Body of pancreas (tissue), 4 donors: ENCODE data around the gene KCNIP4.

Experiments used
- CTCF ChIP-seq, 7 experiments: fragments of 450-650 bp in 4 of 7; fragments of 200-600 bp in 3 of 7; sonication (generic) in 3 of 7; IDR thresholded peaks; one replicate each; pipeline ENCODE4 v1.5.1; 2016 to 2019; ENCODE audit warnings: antibody characterized with exemption in 7 of 7
- POLR2A ChIP-seq, 3 donors: fragments of 450-650 bp; IDR thresholded peaks; one replicate each; pipeline ENCODE4 v1.6.1; 2016; ENCODE audit warnings: antibody characterized with exemption in 3 of 3, mild to moderate bottlenecking in 2 of 3

GRCh38 chr4:21413807-21414370 lies 534.7 kb downstream of the KCNIP4 start:
- TF ChIP-seq CTCF (IDR thresholded peaks at IDR 0.05) (no peak), POLR2A (IDR thresholded peaks at IDR 0.05) (no peak)
